HuH-7 (cell line): ENCODE measurements around the gene CPED1.
"Not testable (repeated sequence)": the region's sequence is repeated elsewhere in the genome, so short reads cannot be mapped to it uniquely, and the experiment has no call there.

ENCODE experiments used
- DNase-seq: peaks from one replicate; pipeline ENCODE4 v3.0.0; 2011; ENCODE audit warnings: low spot score

The CPED1 gene

DNA sequence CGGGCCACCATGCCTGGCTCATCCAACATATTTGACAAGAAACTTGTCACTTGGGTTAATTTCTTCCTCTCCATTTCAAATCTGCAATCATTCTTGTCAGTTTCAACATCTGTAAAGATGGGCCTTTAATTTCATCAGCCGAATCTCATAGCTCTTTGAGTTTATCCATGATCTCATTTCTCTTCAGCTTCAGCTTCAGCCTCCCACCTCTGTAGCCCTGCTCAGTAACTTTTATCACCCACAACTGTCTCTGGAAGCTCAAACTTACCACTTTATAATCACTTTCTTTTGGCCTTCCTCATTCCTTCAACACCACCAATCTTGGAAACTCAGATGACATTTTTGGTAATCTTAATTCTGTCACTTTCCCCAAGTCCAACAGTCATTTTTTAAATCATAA is 83.2 kb downstream of the CPED1 start:
- no peak for DNase-seq

DNA sequence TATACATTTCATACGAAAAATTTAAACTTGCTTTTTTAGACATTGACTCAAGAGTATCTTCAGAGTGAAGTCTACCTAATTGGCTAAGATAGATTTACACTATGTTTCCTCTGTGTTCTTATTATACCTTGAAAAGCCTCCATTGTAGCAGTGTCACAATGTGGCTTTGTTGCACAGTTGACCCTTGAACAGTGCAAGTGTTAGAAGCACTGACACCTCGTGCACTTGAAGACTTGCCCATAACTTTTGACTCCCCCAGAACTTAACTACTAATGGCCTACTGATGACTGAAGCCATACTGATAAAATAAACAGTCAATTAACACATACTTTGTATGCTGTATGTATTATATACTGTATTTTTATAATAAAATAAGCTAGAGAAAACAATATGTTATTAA is 84.3 kb downstream of the CPED1 start:
- no peak for DNase-seq

DNA sequence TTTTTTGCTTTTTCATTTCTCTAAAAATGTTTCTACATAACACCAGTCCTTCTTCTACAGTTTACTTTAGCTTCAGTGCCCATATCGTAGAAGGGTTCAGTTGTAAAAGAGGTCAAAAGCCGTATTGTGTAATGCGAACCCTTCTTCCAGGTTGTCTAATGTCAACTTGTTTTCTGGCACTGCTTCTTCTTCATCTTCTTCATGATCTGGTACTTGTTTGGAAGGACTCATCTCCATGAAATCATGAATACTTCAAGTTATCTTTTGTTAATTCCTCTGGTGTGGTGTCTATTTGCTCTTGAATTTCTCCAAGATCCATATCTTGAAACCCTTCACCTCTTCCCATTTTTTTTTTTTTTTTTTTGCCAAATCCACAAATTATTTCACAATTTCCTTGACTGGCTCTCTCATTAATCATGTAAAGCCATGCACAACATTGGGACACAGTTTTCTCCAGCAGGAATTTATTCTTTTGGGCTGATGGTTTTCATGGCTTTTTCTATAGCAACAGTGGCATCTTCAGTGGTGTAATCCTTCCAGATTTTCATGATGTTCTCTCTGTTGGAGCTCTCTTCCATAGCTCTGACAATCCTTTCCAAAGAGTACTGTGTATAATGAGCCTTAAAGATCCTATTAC is 85.1 kb downstream of the CPED1 start:
- DNase-seq = no peak

DNA sequence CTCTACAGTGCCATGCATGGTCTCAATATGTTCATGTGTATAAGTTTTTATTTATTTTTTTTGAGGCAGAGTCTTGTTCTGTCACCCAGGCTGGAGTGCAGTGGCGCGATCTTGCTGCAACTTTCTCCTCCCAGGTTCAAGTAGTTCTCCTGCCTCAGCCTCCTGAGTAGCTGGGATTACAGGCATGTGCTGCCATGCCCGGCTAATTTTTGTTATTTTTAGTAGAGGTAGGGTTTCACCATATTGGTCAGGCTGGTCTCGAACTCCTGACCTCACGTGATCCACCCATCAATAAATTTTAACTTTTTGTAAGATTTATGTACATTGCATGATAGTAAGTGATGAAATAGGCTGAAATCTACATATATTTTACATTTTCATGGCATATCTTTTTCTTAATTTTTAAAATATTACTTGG is 86.9 kb downstream of the CPED1 start:
- not testable (repeated sequence) for DNase-seq

DNA sequence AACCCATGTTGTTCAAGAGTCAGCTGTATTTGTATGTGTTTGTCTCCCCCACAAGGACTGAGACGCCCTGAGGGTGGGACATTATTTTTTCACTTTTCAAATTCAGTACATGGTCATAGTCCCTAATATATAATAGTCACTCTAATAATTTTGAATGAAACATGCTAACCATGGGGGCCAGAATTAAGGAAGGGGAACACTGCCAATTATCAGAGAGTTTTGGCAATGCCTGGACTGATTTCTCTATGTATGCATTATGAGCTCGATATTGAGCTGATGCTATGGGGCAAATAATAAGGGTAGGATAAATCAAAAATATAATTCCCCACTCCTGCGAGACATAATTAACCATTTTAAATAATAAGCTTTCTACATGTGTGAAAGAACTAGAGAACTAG is 87.4 kb downstream of the CPED1 start:
- no peak for DNase-seq

DNA sequence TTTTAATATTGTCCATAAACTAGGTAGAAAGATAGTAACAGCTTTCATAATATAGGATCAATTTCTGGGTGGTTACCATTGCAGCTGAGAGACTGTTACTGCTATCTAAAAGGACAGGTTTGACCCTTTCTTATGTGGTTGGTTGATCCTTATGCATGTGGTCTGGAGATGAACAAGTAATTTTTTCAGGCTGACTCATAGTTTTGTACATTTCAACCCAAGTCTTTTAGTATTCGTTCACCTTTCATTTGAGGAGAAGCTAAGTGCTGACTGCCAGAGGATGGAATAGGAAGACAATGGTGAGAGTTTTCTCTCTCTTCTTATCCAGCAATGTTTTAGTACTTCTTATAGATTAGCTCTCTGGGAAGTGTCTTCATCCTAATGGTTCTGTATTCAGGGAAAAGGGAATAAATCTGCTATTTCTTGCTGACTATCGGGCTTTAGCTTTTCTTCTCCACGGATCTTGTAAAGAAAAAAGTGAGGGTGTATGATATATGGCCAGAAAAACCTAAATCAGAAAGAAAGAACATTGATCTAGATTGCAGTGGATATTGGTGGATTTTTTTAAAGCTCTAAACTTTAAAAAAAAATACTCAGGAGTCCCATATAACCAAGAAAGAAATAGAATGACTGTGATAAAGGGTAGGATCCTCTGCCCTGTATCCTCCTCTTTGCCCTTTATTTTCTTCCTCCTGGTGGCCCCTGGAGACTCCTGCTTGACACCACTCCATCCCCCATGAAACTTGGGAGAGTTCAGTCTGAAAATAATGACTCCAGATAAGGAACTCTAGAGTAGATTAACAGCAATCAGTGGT is 88.0 kb downstream of the CPED1 start:
- DNase-seq = no peak

DNA sequence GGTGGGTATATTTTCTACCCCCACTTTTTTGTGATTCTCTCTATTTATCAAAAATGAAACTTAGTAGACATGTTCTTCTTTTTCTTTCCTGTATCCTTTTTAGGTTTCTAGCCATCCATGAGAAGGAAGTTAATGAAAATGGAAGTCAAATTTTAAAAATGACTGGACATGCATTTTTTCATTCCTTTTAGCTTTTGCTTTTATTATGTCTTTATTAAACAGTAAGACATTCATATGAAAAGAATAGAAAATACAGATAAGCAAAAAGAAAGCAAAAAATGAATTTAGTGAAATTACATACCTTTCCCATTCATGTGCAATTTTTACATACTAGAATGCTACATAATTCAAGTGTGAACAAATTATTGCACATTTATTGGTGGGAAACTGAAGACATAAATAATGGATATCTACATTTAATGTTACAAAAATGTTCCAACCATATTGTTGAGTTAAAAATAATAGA is 88.7 kb downstream of the CPED1 start:
- DNase-seq = no peak

DNA sequence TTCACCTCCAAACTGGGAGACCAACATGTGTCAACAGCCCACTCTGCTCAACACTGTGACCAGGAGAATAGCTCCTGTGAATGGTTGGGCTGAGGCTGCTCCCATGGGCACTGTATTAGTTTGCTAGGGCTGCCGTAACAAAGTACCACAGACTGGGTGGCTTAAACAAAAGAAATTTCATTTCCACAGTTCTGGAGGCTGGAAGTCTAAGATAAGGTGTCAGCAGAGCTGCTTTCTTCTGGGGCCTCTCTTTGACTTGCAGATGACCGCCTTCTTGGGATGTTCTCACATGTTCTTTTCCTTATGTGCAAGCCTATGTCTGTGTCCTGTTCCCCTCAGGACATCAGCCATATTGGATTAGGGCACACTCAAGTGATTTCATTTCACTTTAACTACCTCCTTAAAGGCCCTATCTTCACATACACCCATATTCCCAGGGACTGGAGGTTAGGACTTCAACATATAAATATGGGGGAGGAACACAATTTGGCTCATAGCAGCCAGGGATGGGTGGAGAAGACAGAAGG is 90.3 kb downstream of the CPED1 start:
- no peak for DNase-seq

DNA sequence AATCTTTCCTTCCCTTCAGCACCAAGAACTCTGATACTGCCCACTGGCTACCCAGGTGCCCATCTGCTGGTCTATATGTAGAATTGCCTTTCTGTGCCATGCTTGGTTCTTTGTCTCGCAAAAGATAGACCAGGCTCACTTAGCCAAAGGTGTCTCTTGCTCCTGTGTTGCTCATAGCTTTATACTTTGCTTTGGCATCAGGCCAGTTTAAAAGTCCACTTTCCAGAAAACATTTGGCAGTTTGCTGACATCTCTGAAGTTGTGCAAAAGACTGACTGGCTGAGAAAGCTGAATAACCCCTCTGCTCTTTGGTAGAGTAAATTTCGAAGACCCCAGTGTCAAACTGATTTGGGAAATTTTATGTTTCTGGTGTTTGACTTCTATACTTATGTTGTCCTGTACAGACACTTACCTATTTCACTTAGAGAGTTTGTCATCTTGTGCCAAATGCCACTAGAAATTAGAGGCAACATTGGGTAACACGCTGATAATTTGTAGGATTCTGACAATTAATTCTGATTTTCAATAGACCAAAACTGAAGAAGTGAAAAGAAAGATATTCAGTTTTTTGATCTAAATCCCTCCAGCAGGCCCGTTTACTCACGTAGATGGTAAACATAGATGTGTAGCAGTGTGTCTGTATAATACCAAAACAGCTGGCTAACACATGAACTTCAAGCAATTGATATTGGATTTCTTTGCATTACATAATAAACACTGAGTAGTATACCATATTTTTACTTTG is 91.1 kb downstream of the CPED1 start:
- no peak for DNase-seq

DNA sequence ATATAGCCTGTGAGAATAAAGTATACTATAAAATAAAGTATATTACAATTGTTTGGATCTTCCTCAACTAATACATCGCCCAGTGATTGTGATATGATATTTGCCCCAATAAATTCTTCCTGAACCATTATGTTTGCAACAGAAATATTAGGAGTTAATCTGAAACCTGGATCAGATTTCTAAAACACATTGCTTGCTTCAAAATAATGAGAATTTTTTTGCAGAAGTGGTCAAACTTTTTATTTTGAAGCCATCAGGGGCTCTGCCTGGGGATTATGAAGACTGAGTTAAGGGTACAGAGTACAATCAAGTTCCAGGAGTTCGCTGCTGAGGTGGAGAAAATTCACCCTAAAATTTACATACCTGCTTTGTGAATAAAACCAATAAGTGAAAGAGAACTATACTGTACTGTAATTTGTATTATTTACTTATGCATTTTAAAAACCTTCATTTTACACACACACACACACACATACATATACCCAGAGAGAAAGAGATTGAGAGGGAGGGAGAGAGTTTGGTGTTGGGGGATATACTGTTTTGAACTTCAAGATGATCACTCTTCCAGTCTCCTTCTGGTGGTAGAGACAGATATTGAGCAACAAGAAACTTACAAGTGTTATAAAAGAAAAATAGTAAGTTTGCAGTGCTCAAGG is 91.9 kb downstream of the CPED1 start:
- no peak for DNase-seq

DNA sequence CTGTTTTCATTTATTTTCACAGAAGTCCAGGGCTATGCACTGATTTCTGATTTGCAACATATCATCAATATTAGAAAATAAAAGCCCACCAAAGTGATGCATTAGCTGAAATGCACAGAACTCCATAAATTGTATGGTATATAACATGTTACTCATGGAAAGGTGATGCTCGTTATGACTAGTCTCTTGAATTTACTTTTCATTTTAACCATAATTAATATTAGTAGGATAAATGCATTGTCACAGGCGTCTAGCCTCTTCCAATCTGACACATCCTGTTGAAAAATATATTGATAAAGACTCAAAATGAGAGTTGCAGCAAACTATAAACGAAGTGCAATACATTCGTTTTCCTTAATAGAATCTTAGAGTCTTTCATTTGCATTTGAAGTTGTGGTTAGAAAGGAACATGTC is 92.4 kb downstream of the CPED1 start:
- DNase-seq = no peak

DNA sequence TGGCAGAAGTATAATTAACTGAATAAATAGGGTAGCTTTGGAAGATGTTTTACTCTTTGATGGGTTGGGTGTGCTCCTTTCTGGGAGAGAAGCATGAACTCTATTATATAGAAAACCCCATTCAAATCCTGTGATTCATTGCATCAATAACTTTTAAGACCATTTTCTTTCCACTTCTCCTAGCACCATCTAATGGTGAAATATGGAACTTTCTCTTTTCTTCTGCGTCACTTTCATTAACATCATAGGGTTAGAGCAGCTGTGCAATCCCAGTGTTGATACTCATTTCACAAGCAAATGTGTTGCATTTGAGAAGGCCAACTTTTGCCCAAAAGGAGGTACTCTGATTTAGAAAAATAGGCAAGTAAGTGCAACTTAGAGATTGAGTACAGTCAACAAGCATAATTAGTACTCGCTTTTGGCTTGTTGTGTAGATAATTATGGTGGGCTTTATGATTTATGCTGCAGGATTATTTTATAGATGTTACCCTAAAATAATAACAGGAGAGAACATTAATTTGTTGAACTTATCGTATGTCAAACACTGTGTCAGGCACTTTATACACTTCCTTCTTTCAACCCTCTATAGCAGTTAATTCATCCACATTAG is 92.9 kb downstream of the CPED1 start:
- no peak for DNase-seq

DNA sequence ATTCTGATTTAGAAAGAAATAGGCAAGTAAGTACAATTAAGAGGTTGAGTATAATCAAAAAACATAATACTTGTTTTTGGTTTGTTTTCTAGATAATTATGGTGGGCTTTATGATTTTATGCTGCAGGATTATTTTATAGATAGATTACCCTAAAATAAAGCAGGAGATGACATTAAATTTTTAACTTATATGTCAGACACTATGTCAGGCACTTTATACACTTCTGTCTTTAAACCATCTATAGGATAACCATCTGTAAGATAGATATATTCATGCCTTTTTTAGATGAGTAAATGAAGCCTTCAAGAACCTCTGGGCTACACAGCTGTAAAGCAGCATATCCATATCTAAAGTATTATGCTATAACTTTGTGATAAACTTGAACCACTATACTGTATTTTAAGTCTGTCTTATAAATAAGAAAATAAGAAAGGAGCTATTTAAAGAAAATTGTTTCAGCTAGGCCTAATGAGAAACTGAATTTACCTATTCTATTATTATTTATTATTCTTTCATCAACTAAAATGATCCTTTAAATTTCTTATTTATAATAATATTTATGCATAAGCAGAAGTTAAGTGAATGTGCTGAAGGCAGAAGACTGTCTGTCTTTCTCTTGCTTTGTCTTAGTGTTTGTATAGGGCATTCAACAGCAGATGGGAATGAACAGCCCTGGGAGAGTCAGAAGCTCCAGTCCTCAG is 94.0 kb downstream of the CPED1 start:
- DNase-seq = no peak

DNA sequence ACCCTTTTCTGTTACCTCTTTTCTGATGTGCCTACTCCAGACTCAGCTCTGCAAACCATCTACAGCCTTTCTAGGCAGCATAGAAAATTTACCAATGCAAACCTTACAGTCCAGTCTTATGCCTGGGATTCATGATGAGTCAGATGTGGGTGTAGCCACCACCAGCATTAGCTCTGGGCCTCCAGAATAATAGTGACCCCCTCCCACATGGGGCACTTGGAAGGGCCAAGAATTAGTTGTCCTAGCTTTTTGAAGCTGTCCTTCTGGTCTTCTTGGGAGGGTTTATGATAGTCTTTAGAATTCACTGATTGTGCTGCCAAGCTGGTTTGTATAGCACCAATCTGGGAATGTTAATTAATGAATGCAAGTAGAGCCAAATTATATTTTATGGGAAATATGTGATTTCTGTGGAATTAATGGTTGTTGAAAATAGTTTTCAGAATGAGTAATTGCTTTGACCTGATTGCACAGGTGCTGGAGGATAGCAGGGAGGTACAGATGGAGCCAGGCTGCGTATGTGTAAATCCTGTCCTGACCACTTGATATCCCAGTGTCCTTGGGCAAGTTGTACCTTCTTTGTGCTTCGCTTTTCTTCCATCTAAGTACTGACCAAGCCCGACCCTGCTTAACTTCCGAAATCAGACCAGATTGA is 94.8 kb downstream of the CPED1 start:
- no peak for DNase-seq

DNA sequence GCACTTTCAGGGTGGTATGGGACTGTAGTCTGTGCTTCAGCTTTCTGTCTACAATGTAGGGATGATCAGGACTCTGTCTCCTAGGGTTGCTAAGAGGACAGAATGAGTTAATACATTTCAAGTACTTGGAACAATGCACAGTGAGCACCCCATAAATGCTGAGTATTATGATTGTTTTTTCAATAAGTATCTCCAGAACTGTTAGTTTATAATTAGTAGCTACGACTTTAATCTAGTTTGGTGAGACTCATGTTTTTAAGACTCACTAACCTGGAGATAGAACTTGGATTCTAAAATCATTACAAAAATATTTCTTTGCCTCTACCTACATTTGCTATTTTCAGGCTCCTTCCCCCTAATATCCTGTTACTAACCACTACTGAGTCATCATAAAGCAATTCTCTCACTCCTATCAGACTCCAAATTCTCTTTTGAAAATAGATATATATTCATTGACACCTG is 95.3 kb downstream of the CPED1 start:
- DNase-seq = no peak

DNA sequence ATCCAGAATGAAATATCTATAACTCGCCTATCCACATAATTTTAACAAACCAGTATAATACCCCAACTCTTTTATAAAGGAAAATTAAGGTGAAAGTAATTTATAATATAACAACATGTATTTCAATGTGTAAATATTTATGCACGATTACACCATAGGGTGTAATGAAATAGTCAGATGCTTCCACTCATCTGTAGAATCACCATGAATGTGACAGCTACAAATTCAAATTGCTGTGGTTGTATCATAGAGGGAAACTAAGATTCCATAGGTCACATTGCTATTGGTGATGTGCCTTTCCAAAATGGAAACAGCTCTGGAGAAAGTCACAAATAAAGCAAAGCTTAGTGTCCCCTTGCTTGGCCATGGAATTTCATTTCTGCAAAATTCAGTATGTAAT is 95.7 kb downstream of the CPED1 start:
- no peak for DNase-seq

DNA sequence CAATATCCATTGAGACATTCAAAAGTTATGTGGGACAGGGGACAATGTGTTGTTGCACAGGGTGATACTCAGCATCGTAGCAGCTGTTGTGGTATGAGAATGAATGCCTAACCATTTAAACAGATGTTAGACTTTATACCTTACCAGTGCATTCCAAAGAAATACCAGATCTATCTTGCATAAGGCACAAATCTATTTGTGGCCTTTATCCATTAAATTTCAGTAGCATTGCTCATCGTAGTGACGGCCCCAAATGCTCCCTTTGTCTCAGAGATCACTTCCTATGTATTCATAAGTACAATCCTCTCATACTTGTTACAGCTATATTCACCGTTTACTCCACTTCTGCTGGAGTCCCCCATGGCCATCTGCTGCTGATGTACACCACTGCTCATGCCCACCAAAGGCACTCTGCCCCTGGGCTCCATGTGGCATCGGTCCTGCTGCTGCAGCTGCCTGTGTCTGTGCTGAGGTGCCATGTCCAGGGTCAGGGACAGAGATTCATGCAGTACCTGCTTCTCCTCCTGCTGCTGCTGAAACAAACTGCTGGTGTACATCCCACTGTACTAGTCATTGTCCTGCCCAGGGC is 96.3 kb downstream of the CPED1 start:
- DNase-seq = no peak

DNA sequence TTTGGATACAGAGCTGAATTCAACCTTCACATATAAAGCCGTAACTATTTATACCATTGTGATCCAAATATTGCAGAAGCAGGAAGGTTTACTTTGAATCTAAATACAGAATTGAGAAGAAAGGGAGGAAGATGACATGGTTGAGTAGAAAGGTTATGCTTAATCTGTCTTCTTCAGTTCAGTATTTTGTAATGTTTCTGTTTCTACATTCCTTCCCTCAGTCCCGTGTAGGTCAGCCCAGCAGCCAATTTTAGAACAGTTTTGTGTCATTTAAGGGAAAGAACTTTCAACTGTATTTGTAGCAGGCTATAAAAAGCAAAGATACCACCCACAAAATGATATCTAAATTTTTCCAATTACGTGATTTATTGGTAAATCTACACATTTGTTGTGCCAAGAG is 97.4 kb downstream of the CPED1 start:
- no peak for DNase-seq

DNA sequence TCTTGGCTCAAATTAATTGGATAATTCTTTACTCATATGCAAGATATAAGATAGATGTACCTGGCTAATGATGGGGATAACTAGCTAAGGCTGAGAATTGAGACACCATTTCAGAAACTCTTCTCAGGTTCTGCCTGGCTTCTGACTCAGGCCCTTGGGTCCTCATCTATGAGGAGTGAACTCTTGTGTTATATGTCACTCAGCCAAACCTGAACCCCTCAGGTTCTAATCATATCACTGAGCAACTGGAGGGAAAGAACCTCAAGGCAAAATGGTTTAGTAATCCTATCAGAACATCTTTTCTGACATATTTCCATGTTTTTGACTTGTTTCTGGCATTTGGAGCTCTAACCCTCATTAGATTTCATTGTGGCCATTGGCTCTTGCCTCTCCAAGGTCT is 100.4 kb downstream of the CPED1 start:
- DNase-seq = no peak

DNA sequence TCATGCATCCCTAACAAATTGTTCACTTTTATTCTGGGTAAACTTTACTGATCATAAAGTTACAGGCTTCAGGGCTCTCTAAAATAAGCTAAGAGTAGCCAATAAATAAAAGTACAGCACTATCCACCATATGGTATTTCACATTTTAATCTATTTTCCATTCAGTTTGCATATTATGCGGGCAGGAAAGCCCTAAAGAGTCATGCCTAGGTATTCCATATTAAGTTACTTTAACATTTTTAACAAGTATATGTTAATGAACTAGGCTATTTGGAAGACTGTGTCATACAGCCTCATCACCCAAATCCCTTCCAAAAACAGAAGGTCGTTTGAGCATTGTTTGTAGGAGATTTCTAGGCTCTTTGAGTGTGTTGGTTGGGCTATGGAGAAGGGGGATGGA is 106.3 kb downstream of the CPED1 start:
- no peak for DNase-seq
